Endodermal cell (in vitro differentiated cells): ENCODE data around the gene RNMT. TPM values are rescaled to one million over a fixed set of nuclear protein-coding genes. Genes with fewer than 3 reads are reported as not detected.

ENCODE experiments used
- DNase-seq: peaks from one replicate; pipeline ENCODE4 v3.0.0-alpha.2; 2017
- H3K27ac ChIP-seq: 2 replicates; pipeline ENCODE4 v1.5.1; 2013; ENCODE audit warnings: mild to moderate bottlenecking, low read depth, low read length, moderate library complexity
- H3K27me3 ChIP-seq: 2 replicates; pipeline ENCODE4 v1.6.1; 2013; ENCODE audit warnings: mild to moderate bottlenecking, low read length, moderate library complexity; ENCODE audit not compliant: insufficient read depth, control insufficient read depth, poor library complexity, severe bottlenecking
- H3K36me3 ChIP-seq: 2 replicates; pipeline ENCODE4 v1.7.0; 2013; ENCODE audit warnings: mild to moderate bottlenecking, low read length, moderate library complexity; ENCODE audit not compliant: control insufficient read depth, insufficient read depth
- H3K4me1 ChIP-seq: one replicate; pipeline ENCODE4 v1.7.0; 2013; ENCODE audit warnings: low read length; ENCODE audit not compliant: control insufficient read depth, insufficient read depth
- H3K4me3 ChIP-seq: 2 replicates; pipeline ENCODE4 v1.5.1; 2013; ENCODE audit warnings: mild to moderate bottlenecking, low read length, moderate library complexity
- H3K9ac ChIP-seq: 2 replicates; pipeline ENCODE4 v1.6.1; 2013; ENCODE audit warnings: mild to moderate bottlenecking, low read length, moderate library complexity; ENCODE audit not compliant: poor library complexity, severe bottlenecking; ENCODE audit errors: extremely low read depth
- H3K9me3 ChIP-seq: 2 replicates; pipeline ENCODE4 v1.6.1; 2013; ENCODE audit warnings: mild to moderate bottlenecking, low read length, moderate library complexity; ENCODE audit not compliant: control insufficient read depth
- H3K27ac Mint-ChIP-seq: 2 replicates; pipeline ENCODE4 v1.8.0; 2020; ENCODE audit warnings: mixed read lengths
- H3K27me3 Mint-ChIP-seq: 2 replicates; pipeline ENCODE4 v1.8.0; 2021; ENCODE audit warnings: mild to moderate bottlenecking, mixed read lengths; ENCODE audit not compliant: insufficient read depth
- H3K36me3 Mint-ChIP-seq: 2 replicates; pipeline ENCODE4 v1.8.0; 2020; ENCODE audit warnings: low read depth, mixed read lengths
- H3K4me1 Mint-ChIP-seq: 2 replicates; pipeline ENCODE4 v1.8.0; 2020; ENCODE audit warnings: mixed read lengths
- H3K4me3 Mint-ChIP-seq: 2 replicates; pipeline ENCODE4 v1.8.0; 2020; ENCODE audit warnings: mild to moderate bottlenecking, moderate library complexity, mixed read lengths
- H3K9me3 Mint-ChIP-seq: 2 replicates; pipeline ENCODE4 v1.8.0; 2020; ENCODE audit warnings: mild to moderate bottlenecking, mixed read lengths
- whole genome bisulfite sequencing, 2 experiments: methylation state at CpG; one replicate each; pipeline versions ENCODE4 v1.1.5 to v1.1.7; 2013; ENCODE audit warnings: missing lambda C conversion rate in 2 of 2, mixed read lengths in 1 of 2; ENCODE audit not compliant: insufficient coverage in 1 of 2, insufficient read length in 1 of 2; 5-methylcytosine and 5-hydroxymethylcytosine counted together
- total RNA-seq, 2 donors: library from RNA; stranded (reverse); fragmentation: NEBNext Ultra II Directional in 1 of 2; extraction: Animal tissue kit (Norgen Biotek cat#: 25700) in 1 of 2; gene quantifications; 2 replicates in 1 of 2; 3 replicates in 1 of 2; pipeline ENCODE4 v1.2.1, GENCODE V29; 2021
- TF ChIP-seq, protein P1 (sequence below): fragments of 200-600 bp; sonication (generic); conservative IDR thresholded peaks from 2 replicates; pipeline ENCODE4 v1.5.0; 2021; ENCODE audit warnings: antibody characterized with exemption, mild to moderate bottlenecking

The RNMT gene
- total RNA-seq, 2 donors from 2014 or later = 44.9 to 47.0 TPM

DNA sequence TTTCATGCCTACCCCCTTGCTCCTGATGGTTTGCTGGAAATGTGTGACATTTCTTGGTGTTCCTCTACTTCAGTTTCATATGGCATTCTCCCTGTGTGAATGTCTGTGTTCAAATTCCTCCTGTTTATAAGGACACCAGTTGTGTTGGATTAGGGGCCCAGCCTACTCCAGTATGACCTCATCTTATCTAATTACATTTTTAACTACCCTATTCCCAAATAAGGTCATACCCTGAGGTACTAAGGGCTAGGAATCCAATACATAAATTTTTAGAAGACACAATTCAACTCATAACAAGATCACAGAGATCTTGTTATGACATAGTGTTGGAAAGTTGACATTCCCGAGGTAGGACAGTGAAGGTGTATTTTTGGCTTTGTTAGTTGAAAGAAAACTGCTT is 5.6 kb upstream of the RNMT start:
- Histone ChIP-seq H3K9me3 (peaks cover 23% of the 10 kb centered on the region), H3K27ac (no peak overlapping the region), H3K27me3 (no peaks in the 10 kb centered on the region), H3K36me3 (no peaks in the 10 kb centered on the region), H3K4me3 (no peak overlapping the region), H3K4me1 (no peaks in the 10 kb centered on the region), H3K9ac (no peak overlapping the region)
- WGBS, 2 experiments = 100% methylated on average over 1 of the region's 1 CpG; no CpG with 5 or more reads in 1 of the 2 experiments
- Mint-ChIP-seq H3K36me3 (peaks cover 24% of the 10 kb centered on the region), H3K9me3 (peaks cover 19% of the 10 kb centered on the region), H3K27me3 (no peaks in the 10 kb centered on the region), H3K4me3 (no peak overlapping the region), H3K4me1 (peaks cover 12% of the 10 kb centered on the region), H3K27ac (no peak overlapping the region)
- no peak for DNase-seq
- TF ChIP-seq, protein P1, sequence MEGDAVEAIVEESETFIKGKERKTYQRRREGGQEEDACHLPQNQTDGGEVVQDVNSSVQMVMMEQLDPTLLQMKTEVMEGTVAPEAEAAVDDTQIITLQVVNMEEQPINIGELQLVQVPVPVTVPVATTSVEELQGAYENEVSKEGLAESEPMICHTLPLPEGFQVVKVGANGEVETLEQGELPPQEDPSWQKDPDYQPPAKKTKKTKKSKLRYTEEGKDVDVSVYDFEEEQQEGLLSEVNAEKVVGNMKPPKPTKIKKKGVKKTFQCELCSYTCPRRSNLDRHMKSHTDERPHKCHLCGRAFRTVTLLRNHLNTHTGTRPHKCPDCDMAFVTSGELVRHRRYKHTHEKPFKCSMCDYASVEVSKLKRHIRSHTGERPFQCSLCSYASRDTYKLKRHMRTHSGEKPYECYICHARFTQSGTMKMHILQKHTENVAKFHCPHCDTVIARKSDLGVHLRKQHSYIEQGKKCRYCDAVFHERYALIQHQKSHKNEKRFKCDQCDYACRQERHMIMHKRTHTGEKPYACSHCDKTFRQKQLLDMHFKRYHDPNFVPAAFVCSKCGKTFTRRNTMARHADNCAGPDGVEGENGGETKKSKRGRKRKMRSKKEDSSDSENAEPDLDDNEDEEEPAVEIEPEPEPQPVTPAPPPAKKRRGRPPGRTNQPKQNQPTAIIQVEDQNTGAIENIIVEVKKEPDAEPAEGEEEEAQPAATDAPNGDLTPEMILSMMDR = no peak

DNA sequence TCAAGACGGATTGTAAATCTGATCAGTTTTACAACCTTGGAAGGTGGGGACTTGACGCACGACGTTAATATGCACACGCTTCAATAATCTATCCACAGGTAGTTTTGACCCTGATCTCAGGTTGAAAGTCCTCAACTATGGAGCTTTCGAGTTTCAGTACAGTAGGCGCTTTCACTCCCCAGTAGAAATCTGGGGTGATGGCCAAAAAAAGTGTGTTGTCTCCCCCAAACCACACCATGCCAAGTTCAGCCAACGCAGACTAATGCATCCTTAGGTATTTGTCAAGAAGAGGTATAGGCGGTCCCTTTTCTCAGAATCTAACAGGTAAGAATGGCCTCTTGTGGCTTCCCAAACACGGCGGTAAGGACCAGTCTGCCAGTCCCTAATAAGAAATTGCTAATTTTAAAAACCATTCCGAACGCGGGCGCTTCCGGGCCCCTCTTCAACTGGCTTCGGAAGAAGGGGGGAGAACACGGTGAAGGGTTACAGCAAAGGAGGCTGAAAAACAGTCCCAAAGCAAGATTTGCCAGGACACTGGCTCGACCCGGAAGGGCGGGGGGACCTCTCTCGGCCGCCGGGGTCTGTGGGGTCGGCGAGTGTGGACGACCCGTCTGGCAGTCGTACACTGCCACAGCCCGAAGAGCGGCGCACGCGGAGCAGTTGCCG is 774 bp upstream of the RNMT start:
- Histone ChIP-seq H3K27ac (no peak overlapping the region), H3K9ac (peak overlapping the region; percentile 95), H3K4me3 (peak overlapping the region; percentile 84), H3K27me3 (no peaks in the 10 kb centered on the region), H3K9me3 (no peaks in the 10 kb centered on the region), H3K4me1 (no peaks in the 10 kb centered on the region), H3K36me3 (peaks cover 2% of the 10 kb centered on the region)
- Mint-ChIP-seq H3K36me3 (peaks cover 9% of the 10 kb centered on the region), H3K9me3 (no peaks in the 10 kb centered on the region), H3K27ac (peak overlapping the region; percentile 99), H3K4me1 (peaks cover 24% of the 10 kb centered on the region), H3K4me3 (peak overlapping the region; percentile 93), H3K27me3 (no peaks in the 10 kb centered on the region)
- no peak for DNase-seq
- TF ChIP-seq, protein P1 = no peak
- WGBS, 2 experiments = 6 to 22% methylated on average over 10 to 35 of the region's 35 CpGs

DNA sequence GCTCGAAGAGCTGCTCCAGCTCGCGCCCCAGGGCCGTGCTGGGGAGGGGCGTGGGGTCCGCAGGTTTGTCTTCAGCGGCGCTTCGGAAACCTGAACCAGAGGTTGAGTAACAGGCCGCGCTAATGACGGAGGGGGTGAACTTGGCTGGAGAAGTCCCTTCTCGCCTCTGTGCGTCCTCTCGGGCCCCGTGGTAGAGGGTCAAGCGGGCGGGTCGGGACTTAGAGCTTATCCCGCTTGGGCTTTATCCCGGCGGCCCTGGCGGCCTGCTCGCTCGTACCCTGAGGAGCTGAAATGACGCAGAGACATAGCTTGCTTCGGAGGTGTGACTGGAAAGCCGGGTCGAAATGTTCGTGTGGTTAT is 479 bp downstream of the RNMT start:
- Mint-ChIP-seq H3K9me3 (no peaks in the 10 kb centered on the region), H3K4me1 (peaks cover 24% of the 10 kb centered on the region), H3K27ac (peak overlapping the region; percentile 99), H3K36me3 (peaks cover 10% of the 10 kb centered on the region), H3K27me3 (no peaks in the 10 kb centered on the region), H3K4me3 (peak overlapping the region; percentile 93)
- 0% methylated on average over 13 to 30 of the region's 30 CpGs for WGBS, 2 experiments
- Histone ChIP-seq H3K36me3 (peaks cover 10% of the 10 kb centered on the region), H3K9me3 (no peaks in the 10 kb centered on the region), H3K4me1 (no peaks in the 10 kb centered on the region), H3K4me3 (peak overlapping the region; percentile 84), H3K27ac (peak overlapping the region; percentile 94), H3K9ac (peak overlapping the region; percentile 95), H3K27me3 (no peaks in the 10 kb centered on the region)
- TF ChIP-seq, protein P1 = no peak
- DNase-seq = peak; percentile 84
